Neural cell (in vitro differentiated cells): Measurements from ENCODE around the gene COL4A2. TPM values are rescaled to one million over a fixed set of nuclear protein-coding genes. Genes with fewer than 3 reads are reported as not detected.

ENCODE experiments used
- H2AFZ ChIP-seq: fragments of 200-600, 300-800 bp; sonication (generic), shearing (Covaris generic); 2 replicates; pipeline ENCODE4 v1.6.0; 2014; ENCODE audit warnings: low read depth, mild to moderate bottlenecking, antibody characterized with exemption, low read length, moderate library complexity
- H3F3A ChIP-seq: fragments of 200-600 bp; shearing (Covaris generic); 2 replicates; pipeline ENCODE4 v1.6.1; 2016; ENCODE audit warnings: mild to moderate bottlenecking, moderate library complexity, mixed read lengths, antibody characterized with exemption, low read length; ENCODE audit not compliant: insufficient read depth, poor library complexity, severe bottlenecking
- H3K27ac ChIP-seq: fragments of 200-600, 300-800 bp; sonication (generic), shearing (Covaris generic); 2 replicates; pipeline ENCODE4 v1.5.1; 2014; ENCODE audit warnings: mild to moderate bottlenecking, low read length, moderate library complexity
- H3K27me3 ChIP-seq: fragments of 300-800, 200-600 bp; sonication (generic), shearing (Covaris generic); 2 replicates; pipeline ENCODE4 v1.6.0; 2014; ENCODE audit warnings: mild to moderate bottlenecking, low read depth, low read length, moderate library complexity; ENCODE audit not compliant: insufficient read depth
- H3K36me3 ChIP-seq: fragments of 300-800, 200-600 bp; sonication (generic), shearing (Covaris generic); 2 replicates; pipeline ENCODE4 v1.5.1; 2014; ENCODE audit warnings: mild to moderate bottlenecking, antibody characterized with exemption, low read length, moderate library complexity; ENCODE audit not compliant: insufficient read depth
- H3K4me2 ChIP-seq: fragments of 300-800, 200-600 bp; sonication (generic), shearing (Covaris generic); 2 replicates; pipeline ENCODE4 v1.6.0; 2014; ENCODE audit warnings: mild to moderate bottlenecking, low read length
- H3K4me3 ChIP-seq: fragments of 300-800, 200-600 bp; sonication (generic), shearing (Covaris generic); 2 replicates; pipeline ENCODE4 v1.5.1; 2014; ENCODE audit warnings: mild to moderate bottlenecking, low read length, moderate library complexity
- H3K79me2 ChIP-seq: fragments of 200-600 bp; shearing (Covaris generic); replicated peaks from 2 replicates; pipeline ENCODE4 v1.6.0; 2014; ENCODE audit warnings: mild to moderate bottlenecking, low read length, moderate library complexity; ENCODE audit not compliant: insufficient read depth
- H3K9ac ChIP-seq: fragments of 300-800, 200-600 bp; sonication (generic), shearing (Covaris generic); 2 replicates; pipeline ENCODE4 v1.6.1; 2016; ENCODE audit warnings: mild to moderate bottlenecking, low read length, mixed read lengths
- H3K9me2 ChIP-seq: fragments of 200-600 bp; shearing (Covaris generic); 2 replicates; pipeline ENCODE4 v1.6.1; 2016; ENCODE audit warnings: mild to moderate bottlenecking, low read length, mixed read lengths; ENCODE audit not compliant: insufficient read depth
- H3K9me3 ChIP-seq: fragments of 200-600, 300-800 bp; sonication (generic), shearing (Covaris generic); 2 replicates; pipeline ENCODE4 v1.6.1; 2016; ENCODE audit warnings: mild to moderate bottlenecking, mixed run types, low read length, moderate library complexity, mixed read lengths
- H4K20me1 ChIP-seq: fragments of 200-600 bp; shearing (Covaris generic); 2 replicates; pipeline ENCODE4 v1.6.1; 2016; ENCODE audit warnings: mild to moderate bottlenecking, mixed run types; ENCODE audit not compliant: insufficient read depth
- CTCF ChIP-seq: fragments of 450-650 bp; IDR thresholded peaks from 2 replicates; pipeline ENCODE4 v1.5.1; 2014; ENCODE audit warnings: antibody characterized with exemption, mild to moderate bottlenecking, moderate library complexity; ENCODE audit not compliant: poor library complexity, severe bottlenecking
- EP300 ChIP-seq: fragments of 450-650 bp; conservative IDR thresholded peaks from 2 replicates; pipeline ENCODE4 v1.6.1; 2014; ENCODE audit warnings: antibody characterized with exemption, mild to moderate bottlenecking, moderate library complexity; ENCODE audit not compliant: poor library complexity, severe bottlenecking
- EZH2 ChIP-seq: fragments of 200-600, 300-800 bp; shearing (Covaris generic), sonication (generic); IDR thresholded peaks from 2 replicates; pipeline ENCODE4 v1.6.1; 2014; ENCODE audit warnings: antibody characterized with exemption, low read length, borderline replicate concordance, mild to moderate bottlenecking; ENCODE audit not compliant: insufficient read depth, poor library complexity, severe bottlenecking
- MXI1 ChIP-seq: fragments of 450-650 bp; conservative IDR thresholded peaks from 2 replicates; pipeline ENCODE4 v1.6.1; 2014; ENCODE audit warnings: antibody characterized with exemption, mild to moderate bottlenecking; ENCODE audit not compliant: poor library complexity, severe bottlenecking
- POLR2AphosphoS5 ChIP-seq: IDR thresholded peaks from 2 replicates; pipeline ENCODE4 v1.6.1; 2012
- RAD21 ChIP-seq: fragments of 450-650 bp; conservative IDR thresholded peaks from 2 replicates; pipeline ENCODE4 v1.6.1; 2014; ENCODE audit warnings: antibody characterized with exemption, mild to moderate bottlenecking, moderate library complexity
- SMC3 ChIP-seq: fragments of 450-650 bp; conservative IDR thresholded peaks from 2 replicates; pipeline ENCODE4 v1.6.1; 2014; ENCODE audit warnings: antibody characterized with exemption, mild to moderate bottlenecking, moderate library complexity; ENCODE audit not compliant: poor library complexity
- TAF1 ChIP-seq: IDR thresholded peaks from 2 replicates; pipeline ENCODE4 v1.6.1; 2012; ENCODE audit warnings: low read depth
- polyA plus RNA-seq: library from polyadenylated mRNA; depleted of rRNA; stranded (reverse); fragments of >200 nt; gene quantifications from 2 replicates; pipeline ENCODE4 v1.2.3, GENCODE V29; 2014
- TF ChIP-seq, protein P1 (sequence below): IDR thresholded peaks from 2 replicates; pipeline ENCODE4 v1.6.1; 2012; ENCODE audit warnings: borderline replicate concordance

COL4A2 gene
- polyA plus RNA-seq, 1 donor from 2014 or later, result 30.8 TPM

- H3K27ac ChIP-seq, result no peak overlapping the region
- no peaks in the 10 kb centered on the region for H3K9me3 ChIP-seq
- H2AFZ ChIP-seq, result no peak overlapping the region
- no peaks in the 10 kb centered on the region for H3F3A ChIP-seq
- no peaks in the 10 kb centered on the region for H3K27me3 ChIP-seq
- no peak overlapping the region for H3K9ac ChIP-seq
- TF ChIP-seq MXI1 (no peak), EP300 (no peak), EZH2 (no peak), SMC3 (no peak), CTCF (no peak), TAF1 (no peak), RAD21 (no peak), POLR2AphosphoS5 (no peak)
- TF ChIP-seq, protein P1, sequence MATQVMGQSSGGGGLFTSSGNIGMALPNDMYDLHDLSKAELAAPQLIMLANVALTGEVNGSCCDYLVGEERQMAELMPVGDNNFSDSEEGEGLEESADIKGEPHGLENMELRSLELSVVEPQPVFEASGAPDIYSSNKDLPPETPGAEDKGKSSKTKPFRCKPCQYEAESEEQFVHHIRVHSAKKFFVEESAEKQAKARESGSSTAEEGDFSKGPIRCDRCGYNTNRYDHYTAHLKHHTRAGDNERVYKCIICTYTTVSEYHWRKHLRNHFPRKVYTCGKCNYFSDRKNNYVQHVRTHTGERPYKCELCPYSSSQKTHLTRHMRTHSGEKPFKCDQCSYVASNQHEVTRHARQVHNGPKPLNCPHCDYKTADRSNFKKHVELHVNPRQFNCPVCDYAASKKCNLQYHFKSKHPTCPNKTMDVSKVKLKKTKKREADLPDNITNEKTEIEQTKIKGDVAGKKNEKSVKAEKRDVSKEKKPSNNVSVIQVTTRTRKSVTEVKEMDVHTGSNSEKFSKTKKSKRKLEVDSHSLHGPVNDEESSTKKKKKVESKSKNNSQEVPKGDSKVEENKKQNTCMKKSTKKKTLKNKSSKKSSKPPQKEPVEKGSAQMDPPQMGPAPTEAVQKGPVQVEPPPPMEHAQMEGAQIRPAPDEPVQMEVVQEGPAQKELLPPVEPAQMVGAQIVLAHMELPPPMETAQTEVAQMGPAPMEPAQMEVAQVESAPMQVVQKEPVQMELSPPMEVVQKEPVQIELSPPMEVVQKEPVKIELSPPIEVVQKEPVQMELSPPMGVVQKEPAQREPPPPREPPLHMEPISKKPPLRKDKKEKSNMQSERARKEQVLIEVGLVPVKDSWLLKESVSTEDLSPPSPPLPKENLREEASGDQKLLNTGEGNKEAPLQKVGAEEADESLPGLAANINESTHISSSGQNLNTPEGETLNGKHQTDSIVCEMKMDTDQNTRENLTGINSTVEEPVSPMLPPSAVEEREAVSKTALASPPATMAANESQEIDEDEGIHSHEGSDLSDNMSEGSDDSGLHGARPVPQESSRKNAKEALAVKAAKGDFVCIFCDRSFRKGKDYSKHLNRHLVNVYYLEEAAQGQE, result no peak
- no peaks in the 10 kb centered on the region for H3K9me2 ChIP-seq
- H3K79me2 ChIP-seq, result no peaks in the 10 kb centered on the region
- no peak overlapping the region for H3K4me3 ChIP-seq
- H3K4me2 ChIP-seq, result no peak overlapping the region
- no peaks in the 10 kb centered on the region for H3K36me3 ChIP-seq
- no peaks in the 10 kb centered on the region for H4K20me1 ChIP-seq
Observed at GRCh38 chr13:110509478-110509926, 202.4 kb downstream of the COL4A2 start.

DNA sequence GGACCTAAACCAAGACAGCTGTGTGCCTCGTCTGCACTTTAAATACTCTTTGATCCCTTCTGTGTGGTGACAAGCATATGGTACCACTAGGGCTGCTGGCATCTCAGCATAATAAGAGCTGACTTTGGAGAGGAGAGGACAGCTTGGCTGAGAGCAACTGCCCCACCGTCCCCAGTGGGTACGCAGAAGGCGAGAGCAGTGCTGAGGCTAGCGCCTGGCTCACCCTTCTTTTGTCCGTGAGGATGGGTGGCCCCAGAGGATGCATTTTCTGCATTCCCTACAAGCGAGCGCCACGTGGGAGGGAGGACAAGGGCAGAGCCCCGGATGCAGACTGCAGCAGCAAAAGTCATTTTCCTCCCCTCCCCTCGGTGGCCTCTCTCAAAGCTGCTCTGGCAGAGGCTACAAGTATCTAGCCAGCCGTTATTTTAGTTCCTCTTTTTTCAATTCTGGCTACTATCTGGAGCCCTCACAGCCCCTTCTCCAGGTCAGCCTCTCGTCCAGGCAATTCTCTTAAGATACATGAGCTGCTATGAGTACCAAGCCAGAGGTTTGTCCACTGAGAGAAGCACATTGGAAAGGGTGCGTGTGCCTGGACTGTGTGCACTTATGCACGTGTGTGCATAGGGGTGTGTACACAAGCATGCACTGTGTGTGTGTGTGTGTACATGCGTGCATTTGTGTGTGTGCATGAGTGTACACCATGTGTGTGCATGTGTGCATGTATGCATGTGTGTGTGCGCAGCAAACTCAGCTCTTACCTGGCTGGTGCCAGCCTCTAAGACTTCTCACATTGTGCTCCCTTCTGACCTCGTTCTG, 203.1 kb downstream of the COL4A2 start:
- no peaks in the 10 kb centered on the region for H3K27me3 ChIP-seq
- TF ChIP-seq MXI1 (no peak), POLR2AphosphoS5 (no peak), CTCF (no peak), SMC3 (no peak), TAF1 (no peak), RAD21 (no peak), EZH2 (no peak), EP300 (no peak)
- TF ChIP-seq, protein P1, result no peak
- H3K9me3 ChIP-seq, result no peaks in the 10 kb centered on the region
- no peaks in the 10 kb centered on the region for H3K9me2 ChIP-seq
- no peak overlapping the region for H2AFZ ChIP-seq
- H3K36me3 ChIP-seq, result no peaks in the 10 kb centered on the region
- H3K79me2 ChIP-seq, result no peaks in the 10 kb centered on the region
- H4K20me1 ChIP-seq, result no peaks in the 10 kb centered on the region
- H3K9ac ChIP-seq, result no peak overlapping the region
- H3F3A ChIP-seq, result no peaks in the 10 kb centered on the region
- H3K4me3 ChIP-seq, result no peak overlapping the region
- H3K4me2 ChIP-seq, result no peak overlapping the region
- H3K27ac ChIP-seq, result no peak overlapping the region
